HG02973 (cell line): ENCODE data around the gene COL25A1.
"Not testable (repeated sequence)": the region's sequence is repeated elsewhere in the genome, so short reads cannot be mapped to it uniquely, and the experiment has no call there.

Source experiments
- ATAC-seq: cut with Tn5 transposase; IDR thresholded peaks from one replicate; pipeline ENCODE4 v1.9.1; 2021; ENCODE audit warnings: moderate library complexity; ENCODE audit not compliant: unreplicated experiment

The COL25A1 gene

DNA sequence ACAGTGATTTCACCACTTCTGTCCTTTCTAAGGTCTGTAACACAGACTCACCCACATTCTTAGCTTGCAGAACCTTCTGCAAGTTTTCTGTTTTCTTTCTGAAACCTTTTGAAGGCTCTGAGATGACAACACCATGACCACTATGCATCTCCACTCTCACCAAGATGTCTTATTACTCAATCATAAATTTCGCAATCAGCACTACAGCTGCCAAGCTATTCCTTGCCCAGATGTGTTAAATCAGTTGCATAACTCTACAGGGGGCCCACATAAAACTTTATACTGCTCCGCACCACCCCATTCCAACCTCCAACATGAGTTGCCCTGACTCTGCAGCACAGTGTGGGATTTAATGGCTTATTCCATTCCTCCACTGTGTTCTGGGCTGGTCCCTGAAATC, 229.9 kb downstream of the COL25A1 start:
- no peak for ATAC-seq

DNA sequence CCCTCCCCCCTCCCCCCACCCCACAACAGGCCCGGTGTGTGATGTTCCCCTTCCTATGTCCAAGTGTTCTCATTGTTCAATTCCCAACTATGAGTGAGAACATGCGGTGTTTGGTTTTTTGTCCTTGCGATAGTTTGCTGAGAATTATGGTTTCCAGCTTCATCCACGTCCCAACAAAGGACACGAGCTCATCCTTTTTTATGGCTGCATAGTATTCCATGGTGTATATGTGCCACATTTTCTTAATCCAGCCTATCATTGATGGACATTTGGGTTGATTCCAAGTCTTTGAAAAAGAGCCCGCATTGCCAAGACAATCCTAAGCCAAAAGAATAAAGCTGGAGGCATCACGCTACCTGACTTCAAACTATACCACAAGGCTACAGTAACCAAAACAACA, 231.8 kb downstream of the COL25A1 start:
- ATAC-seq: not testable (repeated sequence)

DNA sequence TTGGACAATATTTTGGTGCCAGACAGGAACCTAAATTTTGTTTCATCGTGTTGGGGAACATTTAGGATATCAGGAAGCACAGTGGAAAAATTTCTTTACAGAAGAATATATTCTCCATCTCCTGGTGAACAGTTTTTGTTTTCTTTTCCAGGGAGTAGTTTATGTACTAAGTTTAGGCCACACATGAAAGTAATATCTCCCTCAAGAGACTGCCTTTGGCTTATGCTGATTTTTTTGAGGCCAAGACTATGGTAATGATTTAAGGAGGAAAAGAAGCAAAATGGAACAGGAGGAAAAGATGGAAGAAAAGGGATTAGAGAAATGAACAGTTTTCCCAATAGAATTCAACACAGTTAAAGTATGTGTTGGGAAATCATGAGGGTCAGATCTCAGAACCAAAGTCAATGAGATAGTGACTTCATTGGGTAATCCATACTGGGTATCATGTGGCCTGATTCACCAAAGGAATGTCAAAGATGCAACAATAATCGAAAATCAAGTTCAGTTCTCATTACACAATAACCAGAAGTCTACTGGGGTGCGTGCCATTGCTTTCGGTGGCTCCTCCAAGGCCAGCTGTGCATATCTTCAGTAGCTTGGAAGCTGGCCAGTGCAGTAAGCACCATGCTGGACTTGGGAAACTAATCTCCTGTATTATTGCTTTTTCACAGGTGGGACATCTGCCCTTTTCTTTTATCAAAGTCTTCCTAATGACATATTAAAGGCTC, 234.8 kb downstream of the COL25A1 start:
- no peak for ATAC-seq

DNA sequence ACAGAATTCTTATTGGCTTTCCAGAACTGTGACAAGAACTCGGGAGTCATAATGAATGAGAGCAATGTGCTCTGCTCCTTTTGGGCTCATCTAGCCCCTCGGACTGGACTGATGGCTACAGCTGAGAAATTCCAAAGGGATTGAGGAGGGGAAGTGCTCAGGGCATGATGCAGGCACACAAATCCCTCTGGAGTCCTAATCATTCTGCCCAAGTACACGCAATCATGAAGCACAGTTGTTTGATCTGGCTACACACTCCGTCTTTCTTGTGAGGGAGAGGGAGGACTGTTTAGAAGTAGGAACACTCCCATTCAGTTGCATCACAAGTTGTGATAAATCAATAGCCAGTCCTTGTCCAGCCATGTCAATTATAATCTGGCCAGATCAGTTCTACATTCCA, 237.5 kb downstream of the COL25A1 start:
- no peak for ATAC-seq

DNA sequence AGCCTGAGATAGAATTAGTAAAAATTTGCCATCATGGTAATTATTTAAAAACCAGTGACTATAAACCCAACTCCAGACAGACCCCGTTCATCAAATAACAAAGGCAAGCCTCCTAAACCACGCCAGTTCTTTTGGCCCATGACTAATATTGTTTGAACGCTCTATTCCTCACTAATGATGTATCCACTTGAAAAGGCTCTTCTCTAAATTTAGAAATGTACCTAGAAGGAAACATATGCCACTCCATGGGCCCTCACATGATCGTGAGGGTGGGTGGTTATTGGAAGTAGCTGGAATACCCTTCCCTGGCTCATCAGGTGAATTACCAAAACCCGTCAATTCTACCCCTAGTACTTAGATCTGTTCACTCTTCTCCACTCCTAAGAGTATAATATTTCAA, 249.2 kb downstream of the COL25A1 start:
- no peak for ATAC-seq

DNA sequence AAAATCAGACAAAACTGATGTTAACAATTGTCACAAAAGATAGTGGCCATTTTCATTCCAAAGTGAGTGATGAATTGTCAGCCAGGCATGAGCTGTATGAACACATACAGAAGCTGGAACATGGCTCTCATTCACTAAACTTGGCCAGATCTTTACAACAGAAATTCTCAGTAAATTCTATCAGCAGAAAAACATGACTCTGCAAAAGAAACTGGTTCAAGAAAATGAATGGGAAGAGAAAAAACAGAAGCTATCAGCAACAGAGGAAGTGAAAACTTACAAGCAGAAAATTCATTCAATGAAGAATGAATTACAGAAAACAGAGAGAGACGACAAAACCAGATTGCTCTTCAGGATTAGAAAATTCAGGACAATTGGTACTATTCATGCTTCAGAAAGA, 249.6 kb downstream of the COL25A1 start:
- no peak for ATAC-seq

DNA sequence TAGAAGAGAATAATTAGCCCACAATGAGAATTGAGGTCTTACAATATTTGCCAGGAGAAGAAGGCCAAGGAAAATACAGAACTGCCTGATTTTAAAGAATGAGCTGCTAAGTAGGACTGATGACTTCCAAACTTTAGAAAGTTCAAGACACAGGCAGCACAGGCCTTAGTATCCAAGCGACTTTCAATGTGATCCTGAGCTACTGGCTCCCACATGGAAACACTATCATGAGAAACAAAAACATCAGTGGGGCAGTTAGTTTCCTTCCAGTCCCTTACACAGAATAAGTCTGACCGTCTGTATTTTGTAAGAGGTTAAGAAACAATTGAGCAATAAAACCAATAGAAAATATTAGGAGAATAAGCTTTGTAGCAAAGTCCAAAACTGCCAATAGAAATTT, 251.4 kb downstream of the COL25A1 start:
- ATAC-seq: no peak

DNA sequence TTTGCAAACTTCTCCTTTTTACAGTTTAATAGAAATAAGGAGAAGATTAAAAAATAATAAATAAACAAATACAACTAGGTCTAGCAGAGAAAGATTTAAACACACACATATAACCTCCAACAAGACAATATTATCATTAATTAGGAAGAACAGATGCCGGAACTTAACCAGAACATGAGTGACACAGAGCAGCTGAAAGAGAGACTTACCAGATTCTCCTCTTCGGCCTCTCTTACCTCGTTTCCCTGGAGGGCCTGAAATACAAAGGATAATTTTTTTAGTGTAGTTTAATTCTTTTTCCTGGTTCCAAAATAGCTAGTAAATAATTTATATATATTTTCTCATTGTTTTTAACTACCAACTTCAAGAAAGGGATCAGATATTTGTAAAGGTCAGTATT, 252.5 kb downstream of the COL25A1 start:
- ATAC-seq: no peak

DNA sequence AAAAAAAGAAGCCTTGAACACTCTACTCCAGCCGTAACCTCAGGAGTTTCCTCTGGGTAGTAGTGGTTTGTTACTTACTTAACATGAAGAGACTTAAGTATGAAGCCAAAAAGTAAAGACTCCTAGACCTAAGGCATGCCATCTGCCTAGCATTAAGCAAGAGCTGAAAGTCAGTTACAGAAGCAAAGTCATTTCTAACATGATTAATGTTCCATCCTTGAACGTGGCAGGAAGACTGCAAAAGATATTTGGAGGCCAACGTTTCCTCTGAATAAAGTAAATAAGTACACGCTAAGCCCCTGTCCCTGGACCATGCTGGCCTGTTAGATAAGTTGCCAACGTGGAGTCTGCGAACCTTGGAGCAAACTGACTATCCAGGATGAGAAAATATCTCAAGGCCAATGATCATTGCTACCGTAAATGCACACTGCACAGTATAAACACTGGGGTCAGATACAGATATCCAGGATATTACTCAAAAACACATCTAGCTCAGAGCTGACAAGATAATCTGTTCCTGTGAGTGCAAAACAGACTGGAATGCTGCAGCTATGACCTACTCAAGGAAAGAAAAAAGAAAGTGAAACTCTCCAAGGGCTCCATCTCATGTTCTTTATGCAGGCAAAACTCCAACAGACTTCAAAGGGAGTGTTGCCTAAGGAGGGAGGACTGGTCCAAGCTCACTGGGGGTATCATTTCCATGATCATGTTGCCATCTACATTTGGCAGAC, 255.8 kb downstream of the COL25A1 start:
- ATAC-seq: no peak

DNA sequence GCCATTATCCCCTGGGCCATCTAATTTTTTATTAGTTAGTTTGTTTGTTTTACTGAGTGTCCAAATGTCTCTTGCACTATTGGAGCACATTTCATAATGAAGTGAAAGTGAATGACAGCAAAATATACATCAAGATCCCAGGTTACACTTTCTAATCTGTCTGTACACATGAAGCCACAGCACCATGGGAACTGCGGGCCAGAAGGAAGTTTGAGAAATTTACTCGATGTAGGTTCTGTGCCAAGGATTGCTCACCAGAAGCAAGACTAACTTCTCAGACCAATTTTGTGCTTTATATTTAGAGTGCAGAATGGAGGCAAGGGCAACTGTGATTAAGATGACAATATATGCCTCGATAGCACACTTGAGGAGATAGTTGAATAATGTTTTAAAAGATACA, 258.0 kb downstream of the COL25A1 start:
- no peak for ATAC-seq

DNA sequence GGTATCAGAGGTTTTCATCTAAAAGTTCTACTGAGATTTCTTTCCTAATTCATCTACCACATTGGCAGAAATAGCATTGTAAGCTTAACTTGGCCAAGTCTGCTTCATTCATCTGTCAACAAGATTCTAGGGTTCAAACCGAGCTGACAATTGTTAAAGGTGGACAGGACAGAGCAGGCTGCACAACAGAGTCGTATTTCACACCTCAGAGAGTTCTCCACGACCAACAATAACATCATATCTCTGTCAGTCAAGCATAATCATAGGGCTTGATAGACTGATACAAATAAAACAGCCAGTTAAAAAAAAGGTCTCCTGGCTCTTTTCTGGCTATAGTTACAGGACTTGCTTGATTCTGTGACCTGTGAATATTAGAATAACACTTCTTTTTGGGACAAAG, 259.2 kb downstream of the COL25A1 start:
- ATAC-seq: no peak

DNA sequence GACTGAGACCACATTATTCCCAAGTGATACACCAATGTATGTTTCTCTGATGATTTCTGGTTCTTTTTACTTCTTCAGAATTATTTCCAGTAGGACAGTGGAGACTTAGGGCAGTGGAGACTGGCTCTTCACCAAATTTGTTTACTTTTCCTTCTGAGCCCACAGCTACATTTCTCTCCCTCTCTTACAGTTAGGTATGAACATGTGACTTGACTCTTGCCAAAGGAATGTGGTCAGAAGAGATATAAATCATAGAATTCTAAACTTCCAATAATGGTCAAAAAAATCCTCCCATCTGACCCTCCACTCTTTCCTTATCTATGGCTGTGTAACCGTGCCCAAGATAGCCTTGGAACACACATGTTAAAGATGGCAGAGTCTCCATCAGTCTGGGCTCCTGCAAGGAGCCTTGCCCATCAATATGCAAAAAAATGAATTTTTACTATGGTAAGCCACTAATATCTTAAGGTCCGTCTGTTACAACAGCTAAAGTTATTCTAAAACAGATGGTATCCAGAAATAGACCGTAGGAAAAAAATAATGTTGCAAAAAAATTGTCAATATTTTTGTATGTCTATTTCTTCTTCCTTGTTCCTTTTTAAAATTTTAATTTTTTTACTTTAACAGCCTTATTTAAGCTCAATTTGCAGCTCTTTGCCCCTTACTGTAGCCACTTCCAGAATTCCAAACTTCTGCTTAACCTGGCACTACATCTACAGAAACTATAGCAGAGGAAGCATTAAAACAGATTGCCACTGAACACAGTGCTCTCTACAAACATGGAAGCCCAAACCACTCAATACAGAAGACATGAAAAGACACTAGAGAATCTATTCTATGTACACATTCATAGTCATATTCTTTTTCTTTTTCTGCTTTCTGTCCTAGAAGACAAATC, 260.7 kb downstream of the COL25A1 start:
- ATAC-seq: no peak

DNA sequence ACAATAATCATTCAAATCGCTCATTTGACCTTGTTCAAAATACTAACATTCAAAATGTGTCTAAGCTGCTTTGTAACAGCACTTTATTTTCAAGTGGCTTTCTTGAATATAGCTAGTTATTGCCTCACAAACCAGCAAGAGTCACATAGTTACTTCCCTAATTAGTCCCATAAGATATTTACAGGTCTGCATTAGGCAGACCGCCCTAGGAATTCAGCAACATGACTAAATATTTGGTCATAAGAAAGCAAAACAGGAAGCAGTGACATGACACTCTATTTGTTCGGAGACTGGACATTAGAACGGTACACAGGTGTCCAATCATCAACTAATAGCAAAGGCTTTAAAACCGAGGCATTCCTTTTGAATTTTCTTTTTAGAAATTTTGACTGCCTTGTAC, 262.0 kb downstream of the COL25A1 start:
- ATAC-seq: no peak

DNA sequence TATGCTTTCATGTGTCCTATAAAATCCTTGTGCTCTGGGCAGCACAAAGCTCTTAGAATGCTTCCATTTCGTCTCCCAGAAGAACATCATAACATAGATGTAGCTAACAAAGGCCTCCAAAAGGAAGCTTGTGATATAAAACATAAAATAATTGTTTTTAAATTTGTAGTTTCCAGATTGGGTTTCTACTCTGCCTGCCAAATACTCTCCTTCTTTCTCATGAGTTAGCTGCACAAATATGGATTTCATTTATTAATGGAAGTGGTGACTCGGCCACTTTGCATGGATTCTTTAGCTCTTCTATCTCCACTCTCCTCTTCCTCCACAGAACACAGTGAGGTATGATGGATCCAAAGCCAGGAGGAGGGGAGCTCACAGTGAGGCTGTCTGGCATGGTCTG, 265.4 kb downstream of the COL25A1 start:
- no peak for ATAC-seq

DNA sequence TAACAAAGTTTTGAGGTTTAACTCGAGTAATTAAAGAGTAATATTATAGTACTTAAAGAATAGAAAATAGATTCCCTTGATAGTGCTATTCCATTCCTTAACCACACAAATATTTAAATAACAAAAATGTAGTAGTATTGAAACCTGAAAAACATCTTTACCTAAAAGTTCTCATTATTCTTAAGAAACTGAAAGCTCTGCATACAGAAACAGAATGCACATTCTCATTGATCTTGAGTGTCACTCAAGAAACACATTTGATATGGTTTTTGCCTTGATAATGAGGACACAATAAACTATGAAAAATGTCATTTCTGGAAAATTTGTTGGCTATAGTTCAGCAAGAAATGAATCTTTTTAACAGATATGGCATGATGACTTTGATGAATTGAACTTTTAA, 268.5 kb downstream of the COL25A1 start:
- no peak for ATAC-seq

DNA sequence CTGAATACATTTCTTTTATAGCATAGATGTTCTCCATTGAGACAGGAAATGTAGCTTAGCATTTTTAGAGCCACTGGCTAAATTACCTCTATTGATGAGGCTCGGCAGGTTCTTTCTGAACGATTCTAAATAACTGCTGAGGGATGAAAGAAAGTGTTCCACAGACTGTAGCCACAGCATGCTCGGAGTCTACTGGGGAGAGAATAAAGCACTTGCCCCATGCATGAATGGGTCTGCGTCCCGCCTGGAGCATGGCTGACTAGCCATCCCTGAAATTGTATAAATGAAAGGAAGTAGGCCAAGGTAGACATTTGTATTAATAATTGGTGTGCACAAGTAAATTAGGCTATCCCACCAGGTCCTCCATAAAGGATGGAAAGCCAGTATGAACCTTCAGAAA, 269.8 kb downstream of the COL25A1 start:
- no peak for ATAC-seq

DNA sequence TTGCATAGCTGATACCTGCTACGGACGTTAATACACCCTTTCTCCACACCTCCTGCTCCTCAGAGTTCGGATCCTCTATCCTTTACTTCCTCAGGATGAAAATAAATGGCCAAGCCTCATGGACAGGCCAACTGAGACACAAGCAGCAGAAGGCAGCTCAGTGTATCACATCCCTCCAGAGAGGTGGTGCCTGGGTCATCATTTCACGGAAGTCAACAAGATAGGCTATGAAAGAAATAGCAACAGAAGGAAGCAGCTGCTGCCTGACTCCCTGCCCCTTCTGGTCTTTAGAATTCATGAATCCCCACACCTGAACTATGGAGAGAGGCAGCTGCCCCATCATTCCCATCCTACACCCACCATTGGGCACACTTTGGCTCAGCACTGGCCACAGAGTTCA, 272.5 kb downstream of the COL25A1 start:
- no peak for ATAC-seq

DNA sequence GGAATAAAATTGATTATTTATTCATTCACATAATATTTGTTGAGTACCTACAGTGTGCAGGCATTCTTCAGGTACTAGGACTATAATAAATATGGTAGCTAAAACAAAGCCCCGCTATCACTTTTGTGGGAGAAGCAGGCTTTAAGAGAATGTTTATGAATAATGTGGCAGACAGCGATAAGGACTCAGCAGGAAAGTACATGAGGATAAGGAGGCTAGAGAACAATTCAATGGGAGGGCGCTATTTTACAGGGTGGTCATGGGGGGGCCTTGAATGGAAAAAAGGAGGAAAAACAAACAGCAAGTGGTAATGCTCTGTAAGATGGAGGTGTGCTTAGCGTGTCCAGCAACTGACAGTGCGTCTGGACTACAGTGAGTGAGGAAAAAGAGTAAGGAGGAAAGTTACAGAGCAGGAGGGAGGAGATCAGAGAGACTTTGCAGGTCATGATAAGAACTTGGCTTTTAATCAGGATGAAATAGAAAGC, 275.4 kb downstream of the COL25A1 start:
- no peak for ATAC-seq

DNA sequence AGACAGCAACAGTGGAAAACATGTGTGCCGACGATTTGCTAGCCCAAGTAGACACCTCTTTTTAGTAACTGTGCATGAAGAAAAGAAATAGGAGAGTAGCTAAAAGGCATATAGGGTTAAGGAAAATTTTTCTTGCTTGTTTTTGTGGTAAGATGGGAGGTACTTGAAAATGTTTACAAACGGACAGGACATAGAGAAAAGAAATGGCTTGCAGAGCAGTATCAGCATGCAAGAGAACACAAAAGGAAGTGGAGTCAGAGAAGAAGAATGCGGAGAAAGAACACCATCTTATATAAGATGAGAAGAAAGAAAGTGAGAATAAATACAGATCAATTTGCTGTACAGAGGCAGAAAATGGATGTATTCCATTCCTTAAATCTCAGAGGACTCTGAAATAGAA, 275.9 kb downstream of the COL25A1 start:
- ATAC-seq: no peak

DNA sequence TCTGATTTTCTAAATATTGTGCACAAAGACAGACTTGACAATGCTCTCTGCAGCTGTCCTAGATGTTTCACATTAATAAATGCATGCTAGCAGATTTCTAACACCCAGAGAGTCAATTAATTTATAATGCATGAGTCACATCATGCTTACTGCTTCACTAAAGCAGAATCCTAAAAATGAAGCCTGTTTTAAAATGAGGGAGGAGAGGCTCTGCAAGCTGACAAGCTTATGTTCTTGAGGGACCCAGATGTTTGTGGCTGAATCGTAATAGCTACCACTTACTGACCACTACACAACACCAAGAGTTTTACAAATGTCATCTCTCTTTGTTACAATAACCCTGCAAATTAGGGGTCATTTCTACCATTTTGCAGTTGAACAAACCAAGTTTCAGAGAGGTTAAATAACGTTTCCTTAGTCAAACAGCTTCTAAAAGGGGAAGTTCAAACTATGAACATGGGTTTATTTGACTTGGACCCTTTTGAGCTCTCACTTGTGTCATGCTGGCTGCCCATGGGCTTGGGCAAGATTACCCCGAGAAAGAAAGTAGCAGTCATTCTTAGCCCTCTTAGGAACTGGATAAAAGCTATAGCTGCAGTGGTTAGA, 276.9 kb downstream of the COL25A1 start:
- ATAC-seq: no peak

DNA sequence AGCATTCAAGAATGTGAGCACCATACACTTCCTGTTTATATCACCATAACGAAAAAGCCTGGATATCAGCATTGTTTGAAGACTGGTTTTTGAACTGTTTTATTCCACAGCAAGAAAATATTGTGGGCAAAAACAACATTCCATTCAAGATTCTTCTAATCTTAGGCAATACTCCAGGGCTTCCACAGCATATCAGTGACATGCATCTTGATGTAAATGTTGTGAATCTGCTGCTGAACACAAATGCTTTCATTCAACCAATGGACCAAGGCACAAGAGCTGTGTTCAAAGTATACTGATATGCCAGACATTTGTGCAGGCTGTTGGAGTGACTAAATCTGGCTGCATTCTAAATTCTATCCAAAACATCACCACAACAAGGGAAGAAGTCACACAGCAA, 279.5 kb downstream of the COL25A1 start:
- ATAC-seq: no peak
